Uterus (tissue), 4 donors: Measurements from ENCODE around the gene CCDC40. TPM values are rescaled to one million over a fixed set of nuclear protein-coding genes. Genes with fewer than 3 reads are reported as not detected.

Source experiments
- DNase-seq, 2 donors: peaks; one replicate each; pipeline ENCODE4 v3.0.0-alpha.2; 2019 to 2020
- H3K27ac ChIP-seq, 2 donors: fragments of 200-600 bp; sonication (generic); 1 replicate in 1 of 2; 2 replicates in 1 of 2; pipeline ENCODE4 v1.5.1; 2016 to 2018
- H3K27me3 ChIP-seq, 2 donors: fragments of 200-600 bp; sonication (generic); one replicate each; pipeline ENCODE4 v1.5.1; 2018 to 2019; ENCODE audit warnings: control low read depth in 1 of 2
- H3K36me3 ChIP-seq, 2 donors: fragments of 200-600 bp; sonication (generic); one replicate each; pipeline ENCODE4 v1.5.1; 2019; ENCODE audit warnings: control low read depth in 1 of 2
- H3K4me1 ChIP-seq, 2 donors: fragments of 200-600 bp; sonication (generic); one replicate each; pipeline ENCODE4 v1.5.1; 2018 to 2019; ENCODE audit warnings: control low read depth in 1 of 2
- H3K4me3 ChIP-seq, 2 donors: fragments of 200-600 bp; sonication (generic); 1 replicate in 1 of 2; 2 replicates in 1 of 2; pipeline ENCODE4 v1.5.1; 2018 to 2019; ENCODE audit warnings: mild to moderate bottlenecking in 1 of 2
- H3K9me3 ChIP-seq, 2 donors: fragments of 200-600 bp; sonication (generic); one replicate each; pipeline ENCODE4 v1.5.1; 2019; ENCODE audit warnings: control low read depth in 1 of 2
- POLR2A ChIP-seq, 2 donors: fragments of 450-650 bp; IDR thresholded peaks; one replicate each; pipeline ENCODE4 v1.6.1; 2016; ENCODE audit warnings: antibody characterized with exemption in 2 of 2, mild to moderate bottlenecking in 1 of 2, moderate library complexity in 1 of 2
- intact Hi-C: fragments of 100-400 bp; cut with DNase I; formaldehyde crosslinking; loops from one replicate; pipeline ENCODE4 v1.15.1; 2023; ENCODE audit warnings: low total_unique reads
- total RNA-seq, 4 donors: library from RNA; depleted of rRNA in 3 of 4; stranded (reverse); fragments of >200 nt in 3 of 4; gene quantifications; one replicate each; pipeline versions ENCODE4 v1.1.0 to v1.2.4, GENCODE V29; 2014 to 2023
- TF ChIP-seq, protein P1 (sequence below), 4 experiments: fragments of 200-600 bp in 2 of 4; fragments of 450-650 bp in 2 of 4; sonication (generic) in 2 of 4; IDR thresholded peaks; one replicate each; pipeline ENCODE4 v1.5.1; 2016 to 2019; ENCODE audit warnings: antibody characterized with exemption in 4 of 4, mild to moderate bottlenecking in 2 of 4, moderate library complexity in 1 of 4
- donor health status: DM: yes; HTN: yes; CAD: no.

The CCDC40 gene
- total RNA-seq, 4 donors from 2014 or later = 0.88 to 16.6 (median 4.8) TPM

- Histone ChIP-seq H3K27ac (no peak overlapping the region), H3K36me3 (no peaks in the 10 kb centered on the region), H3K9me3 (no peaks in the 10 kb centered on the region), H3K4me1 (no peaks in the 10 kb centered on the region), H3K4me3 (no peak overlapping the region), H3K27me3 (no peaks in the 10 kb centered on the region)
- no peak for DNase-seq
- intact Hi-C loops = no loop called here
- no peak for TF ChIP-seq POLR2A (IDR thresholded peaks at IDR 0.05)
- TF ChIP-seq, protein P1, sequence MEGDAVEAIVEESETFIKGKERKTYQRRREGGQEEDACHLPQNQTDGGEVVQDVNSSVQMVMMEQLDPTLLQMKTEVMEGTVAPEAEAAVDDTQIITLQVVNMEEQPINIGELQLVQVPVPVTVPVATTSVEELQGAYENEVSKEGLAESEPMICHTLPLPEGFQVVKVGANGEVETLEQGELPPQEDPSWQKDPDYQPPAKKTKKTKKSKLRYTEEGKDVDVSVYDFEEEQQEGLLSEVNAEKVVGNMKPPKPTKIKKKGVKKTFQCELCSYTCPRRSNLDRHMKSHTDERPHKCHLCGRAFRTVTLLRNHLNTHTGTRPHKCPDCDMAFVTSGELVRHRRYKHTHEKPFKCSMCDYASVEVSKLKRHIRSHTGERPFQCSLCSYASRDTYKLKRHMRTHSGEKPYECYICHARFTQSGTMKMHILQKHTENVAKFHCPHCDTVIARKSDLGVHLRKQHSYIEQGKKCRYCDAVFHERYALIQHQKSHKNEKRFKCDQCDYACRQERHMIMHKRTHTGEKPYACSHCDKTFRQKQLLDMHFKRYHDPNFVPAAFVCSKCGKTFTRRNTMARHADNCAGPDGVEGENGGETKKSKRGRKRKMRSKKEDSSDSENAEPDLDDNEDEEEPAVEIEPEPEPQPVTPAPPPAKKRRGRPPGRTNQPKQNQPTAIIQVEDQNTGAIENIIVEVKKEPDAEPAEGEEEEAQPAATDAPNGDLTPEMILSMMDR (IDR thresholded peaks at IDR 0.05) = no peak
These were observed 68.5 kb downstream of the CCDC40 start for GRCh38 chr17:80104956-80105375.

- Histone ChIP-seq H3K36me3 (no peaks in the 10 kb centered on the region), H3K4me1 (no peaks in the 10 kb centered on the region), H3K27ac (no peak overlapping the region), H3K4me3 (no peak overlapping the region), H3K9me3 (no peaks in the 10 kb centered on the region), H3K27me3 (no peaks in the 10 kb centered on the region)
- intact Hi-C loops = no loop called here
- TF ChIP-seq, protein P1 (IDR thresholded peaks at IDR 0.05) = no peak
- TF ChIP-seq POLR2A (IDR thresholded peaks at IDR 0.05) = no peak
- DNase-seq = no peak
These were observed 69.3 kb downstream of the CCDC40 start for GRCh38 chr17:80105762-80106161.

DNA sequence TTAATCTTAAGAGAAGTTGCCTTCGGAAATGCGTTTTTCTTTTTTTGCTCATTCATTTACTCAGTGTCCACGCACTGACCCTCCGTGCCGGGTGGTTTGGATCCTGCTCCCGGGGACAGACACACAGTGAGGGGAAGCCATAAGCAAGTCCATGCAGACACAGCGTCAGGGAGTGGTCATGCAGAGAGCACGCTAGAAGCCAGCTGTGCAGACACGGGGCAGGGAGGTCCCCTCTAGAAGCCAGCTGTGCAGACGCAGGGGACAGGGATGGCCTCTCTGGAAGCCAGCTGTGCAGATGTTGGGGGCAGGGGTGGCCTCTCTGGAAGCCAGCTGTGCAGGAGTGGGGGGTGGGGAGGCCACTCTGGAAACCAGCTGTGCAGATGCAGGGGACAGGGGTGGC is 69.7 kb downstream of the CCDC40 start:
- DNase-seq = no peak
- intact Hi-C loops = no loop called here
- H3K27ac ChIP-seq = no peak overlapping the region
- H3K36me3 ChIP-seq = no peaks in the 10 kb centered on the region
- H3K4me3 ChIP-seq = no peak overlapping the region
- no peaks in the 10 kb centered on the region for H3K27me3 ChIP-seq
- H3K4me1 ChIP-seq = no peaks in the 10 kb centered on the region
- no peaks in the 10 kb centered on the region for H3K9me3 ChIP-seq
- TF ChIP-seq, protein P1 (IDR thresholded peaks at IDR 0.05) = no peak
- no peak for TF ChIP-seq POLR2A (IDR thresholded peaks at IDR 0.05)

- Histone ChIP-seq H3K36me3 (no peaks in the 10 kb centered on the region), H3K27ac (no peak overlapping the region), H3K9me3 (no peaks in the 10 kb centered on the region), H3K27me3 (no peaks in the 10 kb centered on the region), H3K4me1 (no peaks in the 10 kb centered on the region), H3K4me3 (no peak overlapping the region)
- no peak for TF ChIP-seq POLR2A (IDR thresholded peaks at IDR 0.05)
- TF ChIP-seq, protein P1 (IDR thresholded peaks at IDR 0.05) = no peak
- no peak for DNase-seq
- intact Hi-C loops = no loop called here
These were observed 70.3 kb downstream of the CCDC40 start for GRCh38 chr17:80106751-80107150.

- DNase-seq = no peak
- TF ChIP-seq POLR2A (IDR thresholded peaks at IDR 0.05) = no peak
- TF ChIP-seq, protein P1 (IDR thresholded peaks at IDR 0.05) = no peak
- no peaks in the 10 kb centered on the region for H3K9me3 ChIP-seq
- H3K36me3 ChIP-seq = no peaks in the 10 kb centered on the region
- no peak overlapping the region for H3K27ac ChIP-seq
- H3K27me3 ChIP-seq = no peaks in the 10 kb centered on the region
- H3K4me3 ChIP-seq = no peak overlapping the region
- intact Hi-C loops = no loop called here
- no peaks in the 10 kb centered on the region for H3K4me1 ChIP-seq
These were observed 71.0 kb downstream of the CCDC40 start for GRCh38 chr17:80107231-80108021.
